HUDEP-2 (cell line): ENCODE data around the gene OR51V1.
"Not testable (repeated sequence)": the region's sequence is repeated elsewhere in the genome, so short reads cannot be mapped to it uniquely, and the experiment has no call there.

Source experiments
- DNase-seq, 76 experiments: peaks; one replicate each; lab custom pipeline; 2025; ENCODE audit not compliant: unreplicated experiment in 76 of 76; lab: John Stamatoyannopoulos, UW

The OR51V1 gene

GRCh38 chr11:5178046-5178837 is 22.2 kb downstream of the OR51V1 start:
- DNase-seq: no peak

GRCh38 chr11:5174934-5175333 is 25.5 kb downstream of the OR51V1 start:
- no peak for DNase-seq

GRCh38 chr11:5171856-5172255 is 28.6 kb downstream of the OR51V1 start:
- no peak for DNase-seq

GRCh38 chr11:5165898-5166297 is 34.6 kb downstream of the OR51V1 start:
- not testable (repeated sequence) for DNase-seq

GRCh38 chr11:5164807-5165206 is 35.7 kb downstream of the OR51V1 start:
- DNase-seq: not testable (repeated sequence)

GRCh38 chr11:5161045-5161444 is 39.4 kb downstream of the OR51V1 start:
- not testable (repeated sequence) for DNase-seq

- peak in 1 of 76 experiments; percentile 4 for DNase-seq
Measured at GRCh38 chr11:5160217-5160616, 40.3 kb downstream of the OR51V1 start.

GRCh38 chr11:5159806-5160205 is 40.7 kb downstream of the OR51V1 start:
- DNase-seq: no peak

GRCh38 chr11:5154657-5155056 is 45.8 kb downstream of the OR51V1 start, which contains the start of gene OR52A1:
Gene OR52A1, minus strand, starts transcription at chr11:5154757. Its CDS starts 2,388 bp downstream, at chr11:5152369.
- no peak for DNase-seq

GRCh38 chr11:5153574-5154431 is 46.7 kb downstream of the OR51V1 start:
- peak in 1 of 76 experiments; percentile 19 for DNase-seq

GRCh38 chr11:5151713-5152153 is 48.7 kb downstream of the OR51V1 start:
- DNase-seq: peak in 73 of 76 experiments; percentile 2 to 92 (median 61)
